GM23338 (cell line): ENCODE data around the gene TRIM63. TPM values are rescaled to one million over a fixed set of nuclear protein-coding genes. Genes with fewer than 3 reads are reported as not detected.
A peak's percentile ranks its signal among the peaks of the same experiment; 100 is the strongest.

Experiments
- ATAC-seq: fragments of 200-7000 bp; cut with Tn5 transposase; 3 replicates; pipeline ENCODE4 v1.9.1; 2020
- DNase-seq: peaks from one replicate; pipeline ENCODE4 v3.0.0-alpha.2; 2015; ENCODE audit warnings: low spot score
- H2AFZ ChIP-seq: fragments of 200-600 bp; sonication (generic); 2 replicates; pipeline ENCODE4 v1.8.0; 2016; ENCODE audit warnings: antibody characterized with exemption, mild to moderate bottlenecking, moderate library complexity
- H3F3A ChIP-seq: fragments of 200-600 bp; sonication (generic); replicated peaks from 2 replicates; pipeline ENCODE4 v1.8.0; 2017; ENCODE audit warnings: antibody characterized with exemption, mixed run types, low read depth
- H3K27ac ChIP-seq: fragments of 200-600 bp; sonication (generic); 2 replicates; pipeline ENCODE4 v1.6.1; 2016; ENCODE audit warnings: low read depth
- H3K27me3 ChIP-seq: fragments of 200-600 bp; sonication (generic); 2 replicates; pipeline ENCODE4 v1.8.0; 2016; ENCODE audit warnings: mild to moderate bottlenecking, mixed run types, moderate library complexity; ENCODE audit not compliant: insufficient read depth
- H3K36me3 ChIP-seq: fragments of 200-600 bp; sonication (generic); 2 replicates; pipeline ENCODE4 v1.8.0; 2016; ENCODE audit warnings: mild to moderate bottlenecking; ENCODE audit not compliant: insufficient read depth
- H3K4me1 ChIP-seq: fragments of 200-600 bp; sonication (generic); 2 replicates; pipeline ENCODE4 v1.8.0; 2016; ENCODE audit warnings: mild to moderate bottlenecking, moderate library complexity; ENCODE audit not compliant: insufficient read depth
- H3K4me2 ChIP-seq: fragments of 200-600 bp; sonication (generic); 2 replicates; pipeline ENCODE4 v1.7.1; 2017; ENCODE audit warnings: mixed run types
- H3K4me3 ChIP-seq: fragments of 200-600 bp; sonication (generic); 2 replicates; pipeline ENCODE4 v1.6.1; 2016; ENCODE audit warnings: mixed run types
- H3K79me2 ChIP-seq: fragments of 200-600 bp; sonication (generic); replicated peaks from 2 replicates; pipeline ENCODE4 v1.8.0; 2017; ENCODE audit warnings: mild to moderate bottlenecking; ENCODE audit not compliant: insufficient read depth
- H3K9me2 ChIP-seq: fragments of 200-600 bp; sonication (generic); 2 replicates; pipeline ENCODE4 v1.8.0; 2017; ENCODE audit not compliant: insufficient read depth
- H4K20me1 ChIP-seq: fragments of 200-600 bp; sonication (generic); replicated peaks from 2 replicates; pipeline ENCODE4 v1.8.0; 2017; ENCODE audit warnings: mild to moderate bottlenecking; ENCODE audit not compliant: insufficient read depth
- H3K27ac Mint-ChIP-seq: 2 replicates; pipeline ENCODE4 v1.8.0; 2020; ENCODE audit warnings: inconsistent platforms, mild to moderate bottlenecking, moderate library complexity, mixed read lengths
- H3K27me3 Mint-ChIP-seq: 3 replicates; pipeline ENCODE4 v1.8.0; 2022; ENCODE audit warnings: low read depth, mild to moderate bottlenecking, moderate library complexity, mixed read lengths, inconsistent platforms; ENCODE audit not compliant: insufficient read depth, poor library complexity
- H3K36me3 Mint-ChIP-seq: 3 replicates; pipeline ENCODE4 v1.8.0; 2021; ENCODE audit warnings: low read depth, mild to moderate bottlenecking, inconsistent platforms, moderate library complexity, mixed read lengths
- H3K4me1 Mint-ChIP-seq: 3 replicates; pipeline ENCODE4 v1.8.0; 2020; ENCODE audit warnings: mild to moderate bottlenecking, inconsistent platforms, mixed read lengths
- H3K4me3 Mint-ChIP-seq: 3 replicates; pipeline ENCODE4 v1.8.0; 2021; ENCODE audit warnings: moderate library complexity, mild to moderate bottlenecking, inconsistent platforms, mixed read lengths
- H3K9me3 Mint-ChIP-seq: 3 replicates; pipeline ENCODE4 v1.8.0; 2020; ENCODE audit warnings: moderate library complexity, mild to moderate bottlenecking, inconsistent platforms, mixed read lengths
- CREB1 ChIP-seq: fragments of 250-450 bp; sonication (Bioruptor Pico); IDR thresholded peaks from 2 replicates; pipeline ENCODE4 v1.5.0; 2020; ENCODE audit warnings: low read depth, mild to moderate bottlenecking, moderate library complexity
- EZH2 ChIP-seq: fragments of 200-600 bp; sonication (generic); IDR thresholded peaks from one replicate; pipeline ENCODE4 v1.8.0; 2017; ENCODE audit warnings: antibody characterized with exemption, mild to moderate bottlenecking, low read depth; ENCODE audit not compliant: unreplicated experiment
- EZH2phosphoT487 ChIP-seq: fragments of 200-600 bp; sonication (generic); IDR thresholded peaks from one replicate; pipeline ENCODE4 v1.8.1; 2018; ENCODE audit warnings: antibody characterized with exemption; ENCODE audit not compliant: unreplicated experiment
- JUNB ChIP-seq: IDR thresholded peaks from one replicate; pipeline ENCODE4 v1.6.1; 2016; ENCODE audit warnings: antibody characterized with exemption; ENCODE audit not compliant: unreplicated experiment
- NANOG ChIP-seq: IDR thresholded peaks from 2 replicates; pipeline ENCODE4 v1.6.1; 2016; ENCODE audit warnings: antibody characterized with exemption, borderline replicate concordance
- POLR2AphosphoS5 ChIP-seq: IDR thresholded peaks from 2 replicates; pipeline ENCODE4 v1.6.1; 2016; ENCODE audit warnings: antibody characterized with exemption, low read depth
- STAT1 ChIP-seq: IDR thresholded peaks from one replicate; pipeline ENCODE4 v1.6.1; 2016; ENCODE audit warnings: antibody characterized with exemption; ENCODE audit not compliant: unreplicated experiment
- ZNF114 ChIP-seq: fragments of 250-450 bp; sonication (Bioruptor Pico); IDR thresholded peaks from 2 replicates; pipeline ENCODE4 v1.5.0; 2020; ENCODE audit warnings: mild to moderate bottlenecking, moderate library complexity
- ZNF331 ChIP-seq: fragments of 250-450 bp; sonication (Bioruptor Pico); IDR thresholded peaks from 2 replicates; pipeline ENCODE4 v1.5.0; 2020; ENCODE audit warnings: low read depth, mild to moderate bottlenecking, moderate library complexity
- polyA plus RNA-seq: library from polyadenylated mRNA; unstranded; fragments of >200 nt; fragmentation: Nextera tagmentation; extraction: Ambion mirVana; gene quantifications from 2 replicates; pipeline ENCODE4 v1.2.1, GENCODE V29; 2016
- total RNA-seq: library from RNA; depleted of rRNA; stranded (reverse); fragments of >200 nt; shearing (Covaris generic); gene quantifications from 2 replicates; pipeline ENCODE4 v1.2.3, GENCODE V29; 2014
- TF ChIP-seq, protein P1 (sequence below): IDR thresholded peaks from 2 replicates; pipeline ENCODE4 v1.6.1; 2016; ENCODE audit warnings: antibody characterized with exemption
- TF ChIP-seq, protein P2 (sequence below), 2 experiments: fragments of 200-600 bp in 1 of 2; sonication (generic) in 1 of 2; conservative IDR thresholded peaks; 2 replicates each; pipeline versions ENCODE4 v1.5.1 to v1.6.1; 2016 to 2017; ENCODE audit warnings: antibody characterized with exemption in 2 of 2, low read depth in 2 of 2, mild to moderate bottlenecking in 2 of 2, moderate library complexity in 1 of 2
- TF ChIP-seq, protein P3 (sequence below): fragments of 250-450 bp; sonication (Bioruptor Pico); IDR thresholded peaks from 2 replicates; pipeline ENCODE4 v1.5.0; 2020; ENCODE audit warnings: mild to moderate bottlenecking, moderate library complexity
- TF ChIP-seq, protein P4 (sequence below): IDR thresholded peaks from one replicate; pipeline ENCODE4 v1.6.1; 2018; ENCODE audit warnings: antibody characterized with exemption; ENCODE audit not compliant: unreplicated experiment

TRIM63 gene
- total and polyA plus RNA-seq, 2 experiments from 2014 or later, result 0.17 TPM; not detected in 1

DNA sequence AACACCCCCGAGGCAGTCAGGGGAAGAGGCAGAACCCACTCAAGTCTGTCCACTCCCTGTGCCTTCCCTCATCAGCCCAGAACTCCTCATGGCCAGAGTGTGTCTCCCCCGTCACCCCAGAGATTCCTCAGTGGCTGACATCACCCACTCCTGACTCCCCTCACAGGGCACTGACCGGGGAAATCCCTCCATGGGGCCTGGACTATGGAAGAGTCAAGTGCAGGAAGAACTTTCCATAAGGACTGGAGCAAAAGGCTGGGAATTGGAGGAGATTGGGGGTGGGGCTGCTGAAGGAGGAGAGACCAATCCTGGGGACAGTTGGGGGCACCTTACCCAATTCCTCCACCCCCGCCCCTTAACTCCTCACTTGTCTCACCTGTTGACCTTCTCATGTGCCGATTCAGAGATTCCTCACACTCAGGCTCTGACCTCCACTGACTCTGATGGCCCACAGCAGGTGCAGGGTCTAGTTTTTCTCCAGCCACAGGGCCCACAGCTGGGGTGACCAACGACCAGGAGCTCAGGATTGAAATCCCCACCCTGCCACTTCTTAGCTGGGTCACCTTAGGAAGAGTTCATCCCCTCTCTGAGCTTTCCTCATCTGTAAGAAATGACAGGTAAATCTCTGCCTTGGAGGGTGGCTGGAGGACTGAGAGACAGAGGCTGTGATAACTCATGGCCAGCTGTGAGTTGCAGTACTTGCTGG is 46.3 kb downstream of the TRIM63 start:
- Mint-ChIP-seq H3K9me3 (no peaks in the 10 kb centered on the region), H3K4me3 (peak overlapping the region; percentile 78), H3K4me1 (peaks cover 29% of the 10 kb centered on the region), H3K36me3 (no peaks in the 10 kb centered on the region), H3K27me3 (peaks cover 9% of the 10 kb centered on the region), H3K27ac (no peak overlapping the region; the same call in 1 of the 2 replicates)
- no peak for DNase-seq
- TF ChIP-seq, protein P1, sequence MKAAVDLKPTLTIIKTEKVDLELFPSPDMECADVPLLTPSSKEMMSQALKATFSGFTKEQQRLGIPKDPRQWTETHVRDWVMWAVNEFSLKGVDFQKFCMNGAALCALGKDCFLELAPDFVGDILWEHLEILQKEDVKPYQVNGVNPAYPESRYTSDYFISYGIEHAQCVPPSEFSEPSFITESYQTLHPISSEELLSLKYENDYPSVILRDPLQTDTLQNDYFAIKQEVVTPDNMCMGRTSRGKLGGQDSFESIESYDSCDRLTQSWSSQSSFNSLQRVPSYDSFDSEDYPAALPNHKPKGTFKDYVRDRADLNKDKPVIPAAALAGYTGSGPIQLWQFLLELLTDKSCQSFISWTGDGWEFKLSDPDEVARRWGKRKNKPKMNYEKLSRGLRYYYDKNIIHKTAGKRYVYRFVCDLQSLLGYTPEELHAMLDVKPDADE, result no peak
- TF ChIP-seq JUNB, result no peak
- no peak for TF ChIP-seq ZNF114
- no peak for TF ChIP-seq NANOG
- TF ChIP-seq EZH2phosphoT487, result no peak
- TF ChIP-seq, protein P2, sequence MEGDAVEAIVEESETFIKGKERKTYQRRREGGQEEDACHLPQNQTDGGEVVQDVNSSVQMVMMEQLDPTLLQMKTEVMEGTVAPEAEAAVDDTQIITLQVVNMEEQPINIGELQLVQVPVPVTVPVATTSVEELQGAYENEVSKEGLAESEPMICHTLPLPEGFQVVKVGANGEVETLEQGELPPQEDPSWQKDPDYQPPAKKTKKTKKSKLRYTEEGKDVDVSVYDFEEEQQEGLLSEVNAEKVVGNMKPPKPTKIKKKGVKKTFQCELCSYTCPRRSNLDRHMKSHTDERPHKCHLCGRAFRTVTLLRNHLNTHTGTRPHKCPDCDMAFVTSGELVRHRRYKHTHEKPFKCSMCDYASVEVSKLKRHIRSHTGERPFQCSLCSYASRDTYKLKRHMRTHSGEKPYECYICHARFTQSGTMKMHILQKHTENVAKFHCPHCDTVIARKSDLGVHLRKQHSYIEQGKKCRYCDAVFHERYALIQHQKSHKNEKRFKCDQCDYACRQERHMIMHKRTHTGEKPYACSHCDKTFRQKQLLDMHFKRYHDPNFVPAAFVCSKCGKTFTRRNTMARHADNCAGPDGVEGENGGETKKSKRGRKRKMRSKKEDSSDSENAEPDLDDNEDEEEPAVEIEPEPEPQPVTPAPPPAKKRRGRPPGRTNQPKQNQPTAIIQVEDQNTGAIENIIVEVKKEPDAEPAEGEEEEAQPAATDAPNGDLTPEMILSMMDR (conservative IDR thresholded peaks at IDR 0.05; ENCODE audit: low read depth in 2 of 2), result no peak
- TF ChIP-seq ZNF331 (CRISPR knock-in tag), result no peak
- TF ChIP-seq, protein P3, sequence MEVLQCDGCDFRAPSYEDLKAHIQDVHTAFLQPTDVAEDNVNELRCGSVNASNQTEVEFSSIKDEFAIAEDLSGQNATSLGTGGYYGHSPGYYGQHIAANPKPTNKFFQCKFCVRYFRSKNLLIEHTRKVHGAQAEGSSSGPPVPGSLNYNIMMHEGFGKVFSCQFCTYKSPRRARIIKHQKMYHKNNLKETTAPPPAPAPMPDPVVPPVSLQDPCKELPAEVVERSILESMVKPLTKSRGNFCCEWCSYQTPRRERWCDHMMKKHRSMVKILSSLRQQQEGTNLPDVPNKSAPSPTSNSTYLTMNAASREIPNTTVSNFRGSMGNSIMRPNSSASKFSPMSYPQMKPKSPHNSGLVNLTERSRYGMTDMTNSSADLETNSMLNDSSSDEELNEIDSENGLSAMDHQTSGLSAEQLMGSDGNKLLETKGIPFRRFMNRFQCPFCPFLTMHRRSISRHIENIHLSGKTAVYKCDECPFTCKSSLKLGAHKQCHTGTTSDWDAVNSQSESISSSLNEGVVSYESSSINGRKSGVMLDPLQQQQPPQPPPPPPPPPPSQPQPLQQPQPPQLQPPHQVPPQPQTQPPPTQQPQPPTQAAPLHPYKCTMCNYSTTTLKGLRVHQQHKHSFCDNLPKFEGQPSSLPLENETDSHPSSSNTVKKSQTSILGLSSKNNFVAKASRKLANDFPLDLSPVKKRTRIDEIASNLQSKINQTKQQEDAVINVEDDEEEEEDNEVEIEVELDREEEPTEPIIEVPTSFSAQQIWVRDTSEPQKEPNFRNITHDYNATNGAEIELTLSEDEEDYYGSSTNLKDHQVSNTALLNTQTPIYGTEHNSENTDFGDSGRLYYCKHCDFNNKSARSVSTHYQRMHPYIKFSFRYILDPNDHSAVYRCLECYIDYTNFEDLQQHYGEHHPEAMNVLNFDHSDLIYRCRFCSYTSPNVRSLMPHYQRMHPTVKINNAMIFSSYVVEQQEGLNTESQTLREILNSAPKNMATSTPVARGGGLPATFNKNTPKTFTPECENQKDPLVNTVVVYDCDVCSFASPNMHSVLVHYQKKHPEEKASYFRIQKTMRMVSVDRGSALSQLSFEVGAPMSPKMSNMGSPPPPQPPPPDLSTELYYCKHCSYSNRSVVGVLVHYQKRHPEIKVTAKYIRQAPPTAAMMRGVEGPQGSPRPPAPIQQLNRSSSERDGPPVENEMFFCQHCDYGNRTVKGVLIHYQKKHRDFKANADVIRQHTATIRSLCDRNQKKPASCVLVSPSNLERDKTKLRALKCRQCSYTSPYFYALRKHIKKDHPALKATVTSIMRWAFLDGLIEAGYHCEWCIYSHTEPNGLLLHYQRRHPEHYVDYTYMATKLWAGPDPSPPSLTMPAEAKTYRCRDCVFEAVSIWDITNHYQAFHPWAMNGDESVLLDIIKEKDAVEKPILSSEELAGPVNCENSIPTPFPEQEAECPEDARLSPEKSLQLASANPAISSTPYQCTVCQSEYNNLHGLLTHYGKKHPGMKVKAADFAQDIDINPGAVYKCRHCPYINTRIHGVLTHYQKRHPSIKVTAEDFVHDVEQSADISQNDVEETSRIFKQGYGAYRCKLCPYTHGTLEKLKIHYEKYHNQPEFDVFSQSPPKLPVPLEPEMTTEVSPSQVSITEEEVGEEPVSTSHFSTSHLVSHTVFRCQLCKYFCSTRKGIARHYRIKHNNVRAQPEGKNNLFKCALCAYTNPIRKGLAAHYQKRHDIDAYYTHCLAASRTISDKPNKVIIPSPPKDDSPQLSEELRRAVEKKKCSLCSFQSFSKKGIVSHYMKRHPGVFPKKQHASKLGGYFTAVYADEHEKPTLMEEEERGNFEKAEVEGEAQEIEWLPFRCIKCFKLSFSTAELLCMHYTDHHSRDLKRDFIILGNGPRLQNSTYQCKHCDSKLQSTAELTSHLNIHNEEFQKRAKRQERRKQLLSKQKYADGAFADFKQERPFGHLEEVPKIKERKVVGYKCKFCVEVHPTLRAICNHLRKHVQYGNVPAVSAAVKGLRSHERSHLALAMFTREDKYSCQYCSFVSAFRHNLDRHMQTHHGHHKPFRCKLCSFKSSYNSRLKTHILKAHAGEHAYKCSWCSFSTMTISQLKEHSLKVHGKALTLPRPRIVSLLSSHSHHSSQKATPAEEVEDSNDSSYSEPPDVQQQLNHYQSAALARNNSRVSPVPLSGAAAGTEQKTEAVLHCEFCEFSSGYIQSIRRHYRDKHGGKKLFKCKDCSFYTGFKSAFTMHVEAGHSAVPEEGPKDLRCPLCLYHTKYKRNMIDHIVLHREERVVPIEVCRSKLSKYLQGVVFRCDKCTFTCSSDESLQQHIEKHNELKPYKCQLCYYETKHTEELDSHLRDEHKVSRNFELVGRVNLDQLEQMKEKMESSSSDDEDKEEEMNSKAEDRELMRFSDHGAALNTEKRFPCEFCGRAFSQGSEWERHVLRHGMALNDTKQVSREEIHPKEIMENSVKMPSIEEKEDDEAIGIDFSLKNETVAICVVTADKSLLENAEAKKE (CRISPR knock-in tag), result no peak
- no peak for TF ChIP-seq EZH2
- TF ChIP-seq, protein P4, sequence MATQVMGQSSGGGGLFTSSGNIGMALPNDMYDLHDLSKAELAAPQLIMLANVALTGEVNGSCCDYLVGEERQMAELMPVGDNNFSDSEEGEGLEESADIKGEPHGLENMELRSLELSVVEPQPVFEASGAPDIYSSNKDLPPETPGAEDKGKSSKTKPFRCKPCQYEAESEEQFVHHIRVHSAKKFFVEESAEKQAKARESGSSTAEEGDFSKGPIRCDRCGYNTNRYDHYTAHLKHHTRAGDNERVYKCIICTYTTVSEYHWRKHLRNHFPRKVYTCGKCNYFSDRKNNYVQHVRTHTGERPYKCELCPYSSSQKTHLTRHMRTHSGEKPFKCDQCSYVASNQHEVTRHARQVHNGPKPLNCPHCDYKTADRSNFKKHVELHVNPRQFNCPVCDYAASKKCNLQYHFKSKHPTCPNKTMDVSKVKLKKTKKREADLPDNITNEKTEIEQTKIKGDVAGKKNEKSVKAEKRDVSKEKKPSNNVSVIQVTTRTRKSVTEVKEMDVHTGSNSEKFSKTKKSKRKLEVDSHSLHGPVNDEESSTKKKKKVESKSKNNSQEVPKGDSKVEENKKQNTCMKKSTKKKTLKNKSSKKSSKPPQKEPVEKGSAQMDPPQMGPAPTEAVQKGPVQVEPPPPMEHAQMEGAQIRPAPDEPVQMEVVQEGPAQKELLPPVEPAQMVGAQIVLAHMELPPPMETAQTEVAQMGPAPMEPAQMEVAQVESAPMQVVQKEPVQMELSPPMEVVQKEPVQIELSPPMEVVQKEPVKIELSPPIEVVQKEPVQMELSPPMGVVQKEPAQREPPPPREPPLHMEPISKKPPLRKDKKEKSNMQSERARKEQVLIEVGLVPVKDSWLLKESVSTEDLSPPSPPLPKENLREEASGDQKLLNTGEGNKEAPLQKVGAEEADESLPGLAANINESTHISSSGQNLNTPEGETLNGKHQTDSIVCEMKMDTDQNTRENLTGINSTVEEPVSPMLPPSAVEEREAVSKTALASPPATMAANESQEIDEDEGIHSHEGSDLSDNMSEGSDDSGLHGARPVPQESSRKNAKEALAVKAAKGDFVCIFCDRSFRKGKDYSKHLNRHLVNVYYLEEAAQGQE, result no peak
- TF ChIP-seq STAT1, result no peak
- no peak for TF ChIP-seq CREB1
- TF ChIP-seq POLR2AphosphoS5, result no peak
- no peak for ATAC-seq
- H3K27me3 ChIP-seq, result no peaks in the 10 kb centered on the region
- H4K20me1 ChIP-seq, result no peaks in the 10 kb centered on the region
- H3K27ac ChIP-seq, result no peak overlapping the region
- no peaks in the 10 kb centered on the region for H3F3A ChIP-seq
- H3K4me3 ChIP-seq, result peak overlapping the region; percentile 55; the same call in 1 of the 2 replicates
- peak overlapping the region; percentile 78; the same call in 1 of the 2 replicates for H3K4me2 ChIP-seq
- H3K9me2 ChIP-seq, result no peaks in the 10 kb centered on the region
- peak overlapping the region; percentile 75 for H2AFZ ChIP-seq
- no peaks in the 10 kb centered on the region for H3K36me3 ChIP-seq
- H3K79me2 ChIP-seq, result no peaks in the 10 kb centered on the region
- H3K4me1 ChIP-seq, result peaks cover 3% of the 10 kb centered on the region; the same call in 1 of the 2 replicates
